GM21381 (cell line): ENCODE data around the gene GDPD4.

Experiments used
- ATAC-seq: cut with Tn5 transposase; IDR thresholded peaks from one replicate; pipeline ENCODE4 v1.9.1; 2021; ENCODE audit warnings: mild to moderate bottlenecking, moderate library complexity; ENCODE audit not compliant: unreplicated experiment

Gene GDPD4

DNA sequence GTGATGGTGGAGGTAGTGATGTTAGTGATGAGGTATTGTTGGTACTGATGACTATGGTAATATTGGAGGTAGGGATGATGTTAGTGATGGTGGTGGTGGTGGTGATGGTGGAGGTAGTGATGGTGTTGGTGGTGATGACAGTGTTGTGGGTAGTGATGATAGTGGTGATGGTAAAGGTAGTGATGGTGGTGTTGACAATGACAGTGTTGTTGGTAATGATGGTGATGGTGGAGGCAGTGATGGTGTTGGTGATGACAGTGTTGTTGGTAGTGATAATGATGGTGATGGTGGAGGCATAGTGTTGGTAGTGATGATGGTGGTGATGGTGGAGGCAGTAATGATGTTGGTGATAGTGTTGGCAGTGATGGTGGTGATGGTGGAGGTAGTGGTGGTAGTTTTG lies 108.3 kb downstream of the GDPD4 start:
- no peak for ATAC-seq

DNA sequence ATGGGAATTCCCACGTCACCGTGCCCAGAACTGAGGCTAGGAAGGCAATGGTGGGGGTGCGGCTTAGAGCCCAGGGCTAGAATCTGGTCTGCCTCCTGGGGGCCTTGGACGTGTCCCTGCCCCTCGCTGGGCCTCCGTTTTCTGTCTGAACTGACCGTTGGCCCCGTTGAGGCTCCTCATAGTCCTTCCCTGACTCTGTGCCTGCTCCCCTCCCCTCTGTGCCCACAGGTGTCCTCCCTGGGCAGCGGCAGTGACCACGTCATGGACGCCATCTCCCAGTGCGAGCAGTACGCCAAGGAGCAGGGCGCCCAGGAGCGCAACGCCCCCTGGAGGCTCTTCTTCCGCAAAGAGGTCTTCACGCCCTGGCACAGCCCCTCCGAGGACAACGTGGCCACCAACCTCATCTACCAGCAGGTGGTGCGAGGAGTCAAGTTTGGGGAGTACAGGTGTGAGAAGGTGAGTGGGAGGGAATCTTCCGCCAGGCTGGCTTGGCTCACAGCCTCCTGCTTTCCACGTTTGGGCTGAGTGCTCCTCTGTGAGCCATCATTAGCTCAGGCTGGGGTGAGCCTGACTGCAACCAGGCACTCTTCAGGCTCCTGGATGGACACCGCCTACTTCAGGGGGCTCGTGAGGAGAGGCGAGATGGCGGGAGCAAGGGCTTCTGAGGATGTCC lies 109.5 kb downstream of the GDPD4 start:
- ATAC-seq = no peak

DNA sequence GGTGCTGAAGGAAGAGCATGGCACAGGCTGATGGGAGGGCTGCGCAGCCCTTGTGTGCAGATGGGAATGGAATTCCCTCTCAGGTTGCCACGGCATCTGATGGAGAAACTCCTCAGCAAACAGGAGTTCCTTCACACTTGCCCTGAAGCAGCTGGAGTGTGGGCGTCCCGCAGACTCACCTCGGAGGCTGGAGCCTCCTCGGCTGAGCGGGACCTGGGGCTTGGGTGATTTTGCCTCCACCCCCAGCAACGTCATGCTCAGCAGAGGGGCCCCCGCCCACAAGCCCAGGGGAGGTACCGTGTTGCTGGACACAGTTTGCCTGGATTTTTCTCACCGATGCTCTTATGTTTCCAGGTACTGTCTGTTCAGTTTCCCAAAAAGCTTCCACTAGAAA lies 110.1 kb downstream of the GDPD4 start:
- no peak for ATAC-seq

DNA sequence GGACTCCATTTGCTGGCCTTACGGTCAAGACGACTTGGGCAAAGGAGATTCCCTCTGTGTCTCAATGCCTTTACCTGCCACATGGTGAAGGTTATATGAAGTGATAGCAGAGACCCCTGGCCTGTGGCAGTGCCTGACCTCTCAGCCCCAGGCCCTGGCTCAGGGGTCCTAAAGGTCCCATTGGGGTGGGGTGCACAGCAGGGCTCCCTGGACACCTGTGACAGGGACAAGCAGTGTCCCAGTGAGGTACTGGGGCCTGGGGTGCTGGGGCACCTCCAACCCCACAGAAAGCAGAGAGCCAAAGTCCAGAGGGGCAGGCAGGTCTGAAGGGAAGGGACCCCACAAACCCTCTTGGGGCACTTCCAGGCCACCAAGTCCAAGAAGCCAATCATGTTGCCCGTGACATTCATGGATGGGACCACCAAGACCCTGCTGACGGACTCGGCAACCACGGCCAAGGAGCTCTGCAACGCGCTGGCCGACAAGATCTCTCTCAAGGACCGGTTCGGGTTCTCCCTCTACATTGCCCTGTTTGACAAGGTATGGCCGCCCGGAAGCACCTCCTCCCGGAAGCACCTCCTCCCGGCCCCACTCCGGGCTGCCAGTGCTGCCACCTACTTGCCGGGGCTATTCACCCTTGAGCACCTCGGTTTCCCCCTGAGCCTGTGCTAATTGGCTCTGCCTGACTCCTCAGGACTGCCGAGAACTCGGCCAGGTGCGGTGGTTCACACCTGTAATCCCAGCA lies 111.0 kb downstream of the GDPD4 start:
- ATAC-seq = no peak

DNA sequence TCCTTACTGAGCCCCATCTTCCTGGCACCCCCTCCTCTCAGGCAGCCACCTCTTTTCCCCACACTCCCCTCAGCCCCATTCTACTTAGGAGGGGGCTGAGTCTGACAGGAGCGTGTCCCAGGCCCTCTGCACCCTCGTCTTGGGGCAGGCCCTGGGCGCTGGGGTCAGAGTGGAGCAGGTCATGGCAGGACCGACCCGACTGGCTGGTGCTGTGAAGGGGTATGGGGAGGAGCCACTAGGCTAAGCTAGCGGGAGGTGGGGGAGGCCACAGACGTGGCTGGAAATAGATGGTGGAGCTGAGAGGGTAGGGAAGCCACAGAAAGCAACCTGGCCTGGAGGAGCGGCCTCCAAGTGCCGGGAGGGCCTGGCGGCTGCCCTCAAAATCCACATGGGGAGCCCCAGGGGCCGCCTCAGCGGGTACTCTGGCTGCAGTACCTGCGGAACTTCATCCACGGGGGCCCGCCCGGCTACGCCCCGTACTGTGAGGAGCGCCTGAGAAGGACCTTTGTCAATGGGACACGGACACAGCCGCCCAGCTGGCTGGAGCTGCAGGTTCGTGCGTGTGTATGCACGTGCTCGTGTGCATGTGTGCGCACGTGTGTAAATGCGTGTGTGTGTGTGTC lies 111.8 kb downstream of the GDPD4 start:
- ATAC-seq = no peak

DNA sequence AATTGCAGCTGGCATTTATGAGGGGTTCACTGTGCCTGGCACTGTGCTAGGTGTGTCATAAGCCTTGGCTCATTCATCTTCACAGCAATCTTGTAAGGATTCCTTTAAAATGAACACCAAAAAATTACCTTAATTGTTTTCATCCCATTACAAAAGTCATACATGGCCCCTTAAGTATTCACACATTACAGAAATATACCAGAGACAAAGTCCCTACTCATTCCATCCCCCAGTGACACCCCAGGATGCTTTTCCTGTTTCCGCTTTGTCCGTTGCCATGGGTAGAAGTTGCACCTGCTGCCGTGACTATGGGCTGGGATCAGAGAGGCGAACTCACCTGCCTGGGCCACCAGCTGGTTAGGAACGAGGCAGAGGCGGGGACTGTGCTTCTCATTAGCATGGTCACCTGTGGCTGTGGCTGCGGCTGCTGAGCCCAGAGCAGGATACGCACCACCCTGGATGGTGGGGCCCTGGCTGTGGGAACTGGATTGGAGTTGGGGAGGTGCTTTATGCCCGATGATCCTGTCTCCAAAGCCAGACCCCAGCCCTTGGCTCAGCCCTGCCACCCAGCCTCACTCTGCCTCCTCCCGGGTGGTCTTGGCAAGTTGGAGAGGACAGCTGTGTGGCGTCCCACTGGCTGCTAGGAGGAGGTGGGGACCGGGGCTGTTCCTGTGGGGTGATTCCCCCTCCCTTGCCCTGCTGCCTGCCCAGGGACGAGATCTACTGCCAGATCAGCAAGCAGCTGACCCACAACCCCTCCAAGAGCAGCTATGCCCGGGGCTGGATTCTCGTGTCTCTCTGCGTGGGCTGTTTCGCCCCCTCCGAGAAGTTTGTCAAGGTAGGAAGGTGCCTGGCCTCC lies 112.6 kb downstream of the GDPD4 start:
- ATAC-seq = no peak

DNA sequence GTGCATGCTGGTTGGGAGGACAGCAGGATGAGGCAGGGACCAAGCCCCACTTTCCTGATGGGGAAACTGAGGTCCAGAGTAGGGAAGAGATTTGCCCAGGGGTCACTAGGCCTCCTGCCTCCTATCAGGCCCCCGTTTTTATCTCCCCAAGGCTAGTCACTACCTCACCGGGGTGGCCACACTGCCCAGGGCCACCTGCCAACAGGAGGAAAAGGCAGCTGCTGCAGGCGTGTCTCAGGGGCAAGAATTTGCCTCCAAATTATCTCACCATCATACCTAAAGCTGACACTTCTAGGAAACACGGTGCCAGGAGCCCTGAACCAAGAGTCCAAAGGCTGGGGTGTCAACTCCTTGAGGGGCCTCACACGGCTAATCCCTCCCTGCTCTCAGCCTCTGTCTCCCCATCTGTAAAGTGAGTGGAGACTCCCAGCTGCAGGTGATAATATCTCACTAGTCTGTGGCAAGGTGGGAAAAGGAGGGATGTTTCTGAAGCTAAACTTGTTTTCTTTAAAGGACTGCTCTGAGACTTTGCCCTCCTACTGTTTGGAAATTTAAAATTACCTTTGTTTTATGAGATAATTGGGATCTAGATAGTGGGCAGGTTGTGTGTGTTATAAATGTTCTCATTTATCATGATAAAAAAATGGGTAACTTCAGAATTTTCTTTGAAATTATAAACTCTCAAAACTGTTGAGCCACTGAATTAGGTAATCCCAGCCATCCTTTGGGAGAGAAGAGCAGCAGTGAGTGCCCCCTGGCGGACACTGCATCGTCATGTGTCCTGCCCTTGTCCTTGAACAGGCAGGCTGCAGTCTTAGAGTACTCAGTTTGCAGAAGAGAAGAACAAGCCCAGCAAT lies 113.5 kb downstream of the GDPD4 start:
- no peak for ATAC-seq

DNA sequence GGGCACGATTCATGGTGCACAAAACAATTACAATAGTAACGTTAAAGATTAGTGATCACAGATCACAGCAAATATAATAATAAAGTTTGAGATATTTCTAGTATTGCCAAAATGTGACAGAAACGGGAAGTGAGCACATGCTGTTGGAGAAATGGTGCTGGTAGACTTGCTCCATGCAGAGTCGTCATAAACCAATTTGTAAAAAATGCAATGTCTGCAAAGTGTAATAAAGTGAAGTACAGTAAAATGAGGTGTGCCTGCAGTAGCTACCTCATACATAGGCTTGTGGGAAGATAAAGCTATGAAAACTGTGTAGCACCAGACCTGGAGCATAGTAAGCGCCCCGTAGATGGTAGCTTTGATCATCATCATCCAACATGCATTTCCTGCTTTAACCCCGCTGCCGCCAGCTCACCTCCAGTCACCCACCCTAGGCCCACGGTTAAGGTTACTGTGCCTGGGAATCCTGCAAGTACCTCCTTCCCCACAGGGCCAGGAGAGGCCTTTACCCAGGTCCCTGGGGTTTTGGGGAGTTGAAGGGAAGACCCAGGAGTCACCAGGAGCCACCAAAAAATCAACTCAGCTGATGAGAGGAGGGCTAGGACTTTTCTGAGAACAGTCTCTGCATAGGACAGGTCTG lies 114.3 kb downstream of the GDPD4 start:
- no peak for ATAC-seq

DNA sequence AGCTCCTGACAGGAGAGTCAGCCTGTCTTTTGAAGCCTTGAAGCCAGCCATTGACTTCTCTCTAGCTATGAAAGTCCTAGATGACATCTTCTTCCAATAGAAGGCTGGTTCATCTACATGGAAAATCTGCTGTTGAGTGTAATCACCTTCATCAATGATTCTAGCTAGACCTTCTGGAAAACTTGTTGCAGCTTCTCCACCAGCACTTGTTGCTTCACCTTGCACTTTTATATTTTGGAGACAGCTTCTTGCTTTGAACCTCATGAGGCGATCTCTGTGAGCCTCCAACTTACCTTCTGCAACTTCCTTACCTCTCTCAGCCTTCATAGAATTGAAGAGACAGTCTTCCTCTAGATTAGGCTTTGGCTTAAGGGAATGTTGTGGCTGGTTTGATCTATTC lies 115.2 kb downstream of the GDPD4 start:
- ATAC-seq = no peak

DNA sequence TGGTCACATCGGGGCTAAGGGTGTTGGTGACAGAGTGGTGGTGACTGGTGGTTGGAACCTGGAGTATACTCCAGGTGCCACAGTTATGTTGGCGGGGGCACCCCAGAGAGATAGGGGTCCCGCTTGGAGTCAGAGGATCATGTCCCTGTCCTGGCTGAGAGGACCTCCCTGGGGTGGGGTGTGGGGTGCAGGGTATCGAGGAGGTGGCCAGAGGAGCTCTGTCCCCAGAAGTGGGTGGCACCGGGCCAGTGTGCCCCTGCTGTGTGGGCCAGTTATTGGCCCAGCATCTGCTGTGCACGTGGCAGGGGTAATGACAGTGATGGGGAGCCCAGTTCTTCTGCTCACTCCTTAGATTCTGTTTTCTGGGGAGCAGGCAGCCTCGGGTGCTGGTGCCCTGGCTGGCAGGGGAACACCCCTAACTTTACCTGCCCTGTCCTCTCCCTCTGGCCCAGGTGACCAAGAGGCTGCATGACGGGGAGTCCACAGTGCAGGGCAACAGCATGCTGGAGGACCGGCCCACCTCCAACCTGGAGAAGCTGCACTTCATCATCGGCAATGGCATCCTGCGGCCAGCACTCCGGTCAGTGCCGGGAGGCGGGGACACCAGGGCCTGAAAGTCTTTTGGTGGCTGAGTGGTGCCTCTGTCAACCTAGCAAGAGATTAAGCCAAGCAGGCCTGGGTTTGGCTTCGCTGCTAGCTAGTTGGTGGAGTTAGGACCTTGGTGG lies 117.2 kb downstream of the GDPD4 start:
- no peak for ATAC-seq

DNA sequence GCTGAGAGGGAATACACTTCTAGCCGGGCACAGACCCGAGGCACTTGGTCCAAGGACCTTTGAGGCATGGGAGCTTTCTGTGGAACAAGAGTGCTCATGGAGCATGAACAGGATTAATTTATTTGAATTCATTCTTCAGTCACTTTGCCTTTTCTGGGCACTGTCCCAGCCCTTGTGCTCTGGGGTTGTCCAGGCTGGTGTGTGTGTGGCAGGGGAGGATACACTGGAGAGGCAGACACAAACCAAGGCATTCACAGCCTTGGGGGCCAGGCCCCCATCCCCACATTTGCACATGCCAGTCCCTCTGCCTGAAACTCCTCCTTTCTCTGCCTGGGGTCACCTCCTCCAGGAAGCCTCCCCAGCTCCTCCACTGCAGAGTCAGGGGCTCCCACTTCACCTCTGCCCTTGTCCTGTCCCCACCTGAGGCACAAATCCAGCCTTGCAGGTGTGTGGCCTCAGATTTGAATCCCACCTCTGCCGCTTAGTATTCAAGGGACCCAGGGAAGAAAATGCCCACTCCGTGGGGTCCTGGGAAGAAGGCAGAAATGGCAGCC lies 118.0 kb downstream of the GDPD4 start:
- ATAC-seq = no peak

DNA sequence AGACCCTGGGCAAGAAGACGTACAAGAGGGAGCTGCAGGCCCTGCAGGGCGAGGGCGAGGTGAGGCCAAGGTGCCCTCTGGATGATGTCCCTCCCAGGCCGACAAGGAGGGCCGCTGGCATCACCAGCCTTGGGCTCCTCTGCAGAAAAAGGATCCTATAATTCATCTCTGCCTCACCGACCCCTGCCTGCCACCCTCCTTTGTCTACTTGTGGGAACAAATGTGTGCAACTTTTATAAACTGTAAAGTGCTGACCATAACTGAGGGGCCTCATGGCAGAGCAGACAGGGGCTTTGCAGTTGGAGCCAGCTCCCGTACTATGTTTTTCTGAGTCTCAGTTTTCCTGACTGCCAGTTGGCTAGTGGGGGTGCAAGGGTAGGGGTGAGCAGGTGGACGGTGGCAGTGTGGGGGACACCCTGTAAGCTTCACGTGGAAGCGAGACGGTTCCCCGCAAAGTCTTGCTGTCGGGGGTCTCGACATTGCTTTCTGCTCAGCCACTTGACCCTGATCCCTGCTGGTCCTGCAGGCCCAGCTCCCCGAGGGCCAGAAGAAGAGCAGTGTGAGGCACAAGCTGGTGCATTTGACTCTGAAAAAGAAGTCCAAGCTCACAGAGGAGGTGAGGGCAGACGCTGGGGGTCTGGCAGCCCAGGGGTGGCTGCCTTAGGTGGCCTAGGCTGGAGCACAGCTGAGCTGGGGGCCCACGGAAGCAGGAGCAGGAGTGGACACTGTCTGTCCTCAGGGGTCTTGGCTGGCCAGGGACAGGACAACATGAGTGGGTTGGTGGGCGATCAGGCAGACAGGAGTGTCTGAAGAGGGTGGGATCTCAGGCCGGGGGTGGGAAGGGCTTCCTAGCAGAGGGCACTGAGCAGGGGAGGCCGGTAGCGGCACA lies 118.7 kb downstream of the GDPD4 start:
- ATAC-seq = no peak

DNA sequence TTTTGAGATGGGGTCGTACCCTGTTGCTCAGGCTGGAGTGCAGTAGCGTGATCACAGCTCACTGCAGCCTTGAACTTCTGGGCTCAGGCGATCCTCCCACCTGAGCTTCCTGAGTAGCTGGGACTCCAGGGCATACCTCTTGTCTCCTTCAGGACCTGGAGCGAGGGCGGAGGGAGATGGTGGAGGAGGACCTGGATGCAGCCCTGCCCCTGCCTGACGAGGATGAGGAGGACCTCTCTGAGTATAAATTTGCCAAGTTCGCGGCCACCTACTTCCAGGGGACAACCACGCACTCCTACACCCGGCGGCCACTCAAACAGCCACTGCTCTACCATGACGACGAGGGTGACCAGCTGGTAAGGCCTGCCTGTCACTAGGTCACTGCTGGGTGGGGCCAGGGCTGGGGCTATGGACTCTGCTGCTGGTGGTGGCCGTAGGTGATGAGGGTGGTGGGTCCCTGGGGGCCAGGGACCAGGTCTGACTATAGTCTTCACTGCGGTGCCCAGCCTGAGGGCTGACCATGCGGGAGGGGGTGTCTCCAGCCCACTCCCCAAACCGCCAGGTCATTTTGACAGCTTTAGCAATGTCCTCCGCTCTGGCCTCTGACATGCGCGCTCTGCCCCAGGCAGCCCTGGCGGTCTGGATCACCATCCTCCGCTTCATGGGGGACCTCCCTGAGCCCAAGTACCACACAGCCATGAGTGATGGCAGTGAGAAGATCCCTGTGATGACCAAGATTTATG lies 119.5 kb downstream of the GDPD4 start:
- no peak for ATAC-seq

DNA sequence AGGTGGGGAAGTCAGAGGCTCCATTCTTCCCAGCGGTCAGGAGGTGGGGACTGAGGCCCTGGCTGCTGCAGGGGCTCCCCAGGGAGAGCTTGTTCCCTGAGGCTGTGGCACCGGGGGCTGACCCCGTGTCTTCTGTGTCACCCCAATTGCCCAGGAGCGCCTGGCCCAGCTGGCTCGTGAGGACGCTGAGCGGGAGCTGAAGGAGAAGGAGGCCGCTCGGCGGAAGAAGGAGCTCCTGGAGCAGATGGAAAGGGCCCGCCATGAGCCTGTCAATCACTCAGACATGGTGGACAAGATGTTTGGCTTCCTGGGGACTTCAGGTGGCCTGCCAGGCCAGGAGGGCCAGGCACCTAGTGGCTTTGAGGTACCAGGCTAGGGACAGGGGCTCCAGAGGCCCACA lies 120.3 kb downstream of the GDPD4 start:
- no peak for ATAC-seq

DNA sequence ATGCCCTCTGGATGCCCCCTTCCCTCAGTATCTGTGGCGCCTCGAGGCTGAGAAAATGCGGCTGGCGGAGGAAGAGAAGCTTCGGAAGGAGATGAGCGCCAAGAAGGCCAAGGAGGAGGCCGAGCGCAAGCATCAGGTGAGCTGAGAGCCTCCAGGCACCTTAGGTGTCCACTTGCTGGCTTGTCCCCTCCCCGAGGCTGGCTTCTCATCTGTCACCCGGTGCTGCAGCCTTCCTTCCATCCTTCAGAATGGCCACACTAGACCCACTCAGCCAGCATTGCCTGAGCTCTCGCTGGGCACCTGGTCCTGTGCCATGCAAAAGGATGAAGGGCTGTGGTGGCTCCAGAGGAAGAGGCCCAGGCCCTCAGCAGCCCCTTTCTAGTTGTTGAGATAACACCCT lies 121.1 kb downstream of the GDPD4 start:
- no peak for ATAC-seq

DNA sequence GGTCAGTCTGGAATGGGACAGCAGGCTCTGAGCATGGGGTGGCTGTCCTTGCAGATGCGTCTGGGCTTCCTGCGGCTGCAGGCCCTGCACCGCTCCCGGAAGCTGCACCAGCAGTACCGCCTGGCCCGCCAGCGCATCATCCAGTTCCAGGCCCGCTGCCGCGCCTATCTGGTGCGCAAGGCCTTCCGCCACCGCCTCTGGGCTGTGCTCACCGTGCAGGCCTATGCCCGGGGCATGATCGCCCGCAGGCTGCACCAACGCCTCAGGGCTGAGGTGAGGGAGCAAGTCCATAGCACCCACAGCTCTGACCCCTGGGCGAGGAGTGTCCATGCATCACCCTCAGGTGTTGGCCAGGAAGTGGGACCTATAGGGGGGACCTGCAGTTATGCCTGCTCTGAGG lies 121.8 kb downstream of the GDPD4 start:
- ATAC-seq = no peak

DNA sequence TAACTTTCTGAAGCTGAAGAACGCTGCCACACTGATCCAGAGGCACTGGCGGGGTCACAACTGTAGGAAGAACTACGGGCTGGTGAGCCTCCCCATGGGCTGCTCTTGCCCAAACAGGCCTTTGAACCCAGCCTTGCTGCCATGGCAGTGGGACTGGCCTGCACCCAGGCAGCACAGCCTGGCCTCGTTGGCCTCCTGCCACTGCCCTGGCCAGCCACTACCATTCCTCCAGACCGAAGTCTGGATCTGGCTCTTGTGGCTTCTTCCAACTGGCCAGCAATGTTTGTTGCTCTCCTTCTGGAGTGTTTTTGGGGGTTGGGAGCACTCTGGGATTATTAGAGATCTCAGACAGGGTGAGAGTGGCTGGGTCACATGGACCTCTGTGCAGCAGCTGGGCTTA lies 122.4 kb downstream of the GDPD4 start:
- ATAC-seq = no peak
